Measurements from ENCODE around the gene PITPNB.

PITPNB gene

GRCh38 chr22:27832606-27833005 lies 86.5 kb downstream of the PITPNB start:
- TF ChIP-seq ZFX (IDR thresholded peaks at IDR 0.05) (no peak), CTCF (conservative IDR thresholded peaks at IDR 0.05) (no peak)
- no peak overlapping the region for H3K27ac ChIP-seq

- no peak overlapping the region for H3K27ac ChIP-seq
- TF ChIP-seq ZFX (IDR thresholded peaks at IDR 0.05) = no peak
- no peak for TF ChIP-seq CTCF (conservative IDR thresholded peaks at IDR 0.05)
Measured at GRCh38 chr22:27829620-27830019, 89.4 kb downstream of the PITPNB start.

DNA sequence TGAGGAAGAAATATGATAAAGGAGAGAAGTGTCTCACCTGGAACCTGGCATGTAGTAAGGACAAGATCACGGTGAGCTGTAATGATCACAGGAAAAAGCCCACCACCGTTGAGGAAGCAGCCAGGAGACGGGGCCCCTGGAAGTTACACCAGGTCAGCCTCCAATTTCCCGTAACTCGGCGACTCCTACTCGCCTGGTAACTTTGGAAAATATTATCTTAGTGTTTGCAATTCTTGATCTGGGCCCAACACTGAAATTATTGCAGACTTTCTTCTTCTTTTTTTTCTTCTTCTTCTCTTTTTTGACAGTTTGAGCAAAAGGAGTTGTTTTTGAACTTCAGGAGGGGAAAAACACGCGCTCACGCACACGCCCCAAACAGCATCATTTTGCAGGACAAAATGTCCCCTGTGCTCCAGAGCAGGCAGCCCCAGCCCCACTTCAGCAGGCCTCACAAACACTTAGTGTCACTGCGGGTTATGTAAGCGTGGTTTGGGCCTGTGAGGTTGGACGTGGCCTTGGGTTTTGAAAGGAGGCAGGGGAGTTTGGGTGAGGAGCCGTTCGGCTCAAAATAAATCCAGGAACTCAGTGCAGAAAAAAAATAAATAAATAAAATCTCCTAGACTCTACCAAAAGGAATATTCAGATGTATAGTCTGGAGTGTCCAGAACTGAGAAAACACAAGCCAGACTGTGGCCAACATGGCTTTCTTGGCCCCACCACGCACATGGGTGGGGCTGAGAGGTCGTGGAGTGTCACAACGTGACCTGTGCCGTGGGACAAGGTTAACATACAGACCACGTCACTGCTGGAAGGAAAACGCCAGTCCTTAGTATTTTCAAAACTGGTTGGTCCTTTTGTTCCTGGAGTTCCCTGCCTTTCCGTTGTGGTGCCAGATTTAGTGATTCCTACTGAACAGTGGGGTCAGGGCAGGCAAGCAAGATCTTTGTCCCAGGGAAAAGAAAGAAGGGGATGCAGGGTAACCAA lies 91.2 kb downstream of the PITPNB start:
- no peak overlapping the region for H3K27ac ChIP-seq
- TF ChIP-seq CTCF (conservative IDR thresholded peaks at IDR 0.05) (no peak), ZFX (IDR thresholded peaks at IDR 0.05) (no peak)

DNA sequence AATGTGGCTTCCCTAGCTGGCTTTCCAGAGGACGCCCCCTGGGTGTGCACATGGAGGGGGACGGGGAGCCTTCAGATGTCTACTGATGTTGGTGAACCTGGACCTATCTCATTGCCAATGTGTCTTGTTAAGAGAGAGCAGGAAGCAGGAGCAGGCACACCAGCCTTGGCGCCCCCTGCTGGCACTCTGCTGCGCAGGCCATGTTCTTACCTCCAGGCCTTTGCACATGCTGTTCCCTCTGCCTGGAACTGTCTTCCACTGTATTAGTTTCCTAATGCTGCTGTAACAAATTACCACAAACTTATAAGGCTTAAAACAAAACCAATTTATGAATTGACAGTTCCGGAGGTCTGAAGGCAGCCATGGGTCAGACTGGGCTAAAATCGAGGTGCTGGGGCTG lies 93.9 kb downstream of the PITPNB start:
- no peak; the same call in 1 of the 2 replicates for TF ChIP-seq CTCF (conservative IDR thresholded peaks at IDR 0.05)
- TF ChIP-seq ZFX (IDR thresholded peaks at IDR 0.05) = no peak
- H3K27ac ChIP-seq = no peak overlapping the region

DNA sequence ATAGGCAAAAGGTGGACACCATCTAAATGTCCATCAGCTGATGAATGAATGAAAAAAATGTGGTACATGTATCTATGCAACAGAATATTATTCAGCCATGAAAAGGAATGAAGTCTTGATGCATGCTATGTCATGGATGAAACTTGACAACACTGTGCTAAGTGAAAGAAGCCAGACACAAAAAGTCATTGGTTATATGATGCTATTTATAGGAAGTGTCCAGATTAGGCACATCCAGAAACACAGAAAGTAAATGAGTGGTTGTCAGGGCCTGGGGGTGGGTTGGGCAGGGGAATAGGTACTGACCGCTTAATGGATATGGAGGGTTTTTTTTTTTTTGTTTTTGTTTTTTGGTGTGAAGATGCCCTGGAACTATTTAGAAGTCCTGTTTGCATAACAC lies 95.8 kb downstream of the PITPNB start:
- TF ChIP-seq ZFX (IDR thresholded peaks at IDR 0.05) (no peak), CTCF (conservative IDR thresholded peaks at IDR 0.05) (no peak)
- H3K27ac ChIP-seq = no peak overlapping the region

- no peak for TF ChIP-seq CTCF (conservative IDR thresholded peaks at IDR 0.05)
- no peak for TF ChIP-seq ZFX (IDR thresholded peaks at IDR 0.05)
- no peak overlapping the region for H3K27ac ChIP-seq
Measured at GRCh38 chr22:27820896-27821866, 97.9 kb downstream of the PITPNB start.
